Ascending aorta (tissue), 2 donors: Measurements from ENCODE around the gene RABL6. TPM values are rescaled to one million over a fixed set of nuclear protein-coding genes. Genes with fewer than 3 reads are reported as not detected.
"Not testable (repeated sequence)": the region's sequence is repeated elsewhere in the genome, so short reads cannot be mapped to it uniquely, and the experiment has no call there.

Source experiments
- DNase-seq, 2 donors: peaks; one replicate each; pipeline ENCODE4 v3.0.0-alpha.2; 2019; ENCODE audit warnings: low spot score in 2 of 2
- H3K27ac ChIP-seq, 2 donors: fragments of 200-600 bp; sonication (generic); one replicate each; pipeline ENCODE4 v1.5.1; 2016 to 2017; ENCODE audit warnings: mild to moderate bottlenecking in 1 of 2
- H3K27me3 ChIP-seq: fragments of 200-600 bp; sonication (generic); one replicate; pipeline ENCODE4 v1.5.1; 2017
- H3K36me3 ChIP-seq, 2 donors: fragments of 200-600 bp; sonication (generic); one replicate each; pipeline ENCODE4 v1.5.1; 2016
- H3K4me1 ChIP-seq, 2 donors: fragments of 200-600 bp; sonication (generic); one replicate each; pipeline ENCODE4 v1.5.1; 2016 to 2017; ENCODE audit warnings: mild to moderate bottlenecking in 1 of 2
- H3K4me3 ChIP-seq, 2 donors: fragments of 200-600 bp; sonication (generic); one replicate each; pipeline ENCODE4 v1.5.1; 2016 to 2017; ENCODE audit warnings: mild to moderate bottlenecking in 1 of 2
- H3K9me3 ChIP-seq, 2 donors: fragments of 200-600 bp; sonication (generic); one replicate each; pipeline ENCODE4 v1.5.1; 2016
- intact Hi-C: fragments of 100-400 bp; cut with DNase I; formaldehyde crosslinking; loops from one replicate; pipeline ENCODE4 v1.15.1; 2023
- total RNA-seq: library from RNA; depleted of rRNA; stranded (reverse); fragments of >200 nt; gene quantifications from one replicate; pipeline ENCODE4 v1.1.0, GENCODE V29; 2016
- TF ChIP-seq, protein P1 (sequence below), 3 experiments: fragments of 200-600 bp in 2 of 3; fragments of 450-650 bp in 1 of 3; sonication (generic) in 2 of 3; IDR thresholded peaks; one replicate each; pipeline ENCODE4 v1.5.1; 2016 to 2019; ENCODE audit warnings: antibody characterized with exemption in 3 of 3, mild to moderate bottlenecking in 1 of 3, moderate library complexity in 1 of 3

Gene RABL6
- total RNA-seq, 1 donor from 2014 or later = 70.9 TPM

DNA sequence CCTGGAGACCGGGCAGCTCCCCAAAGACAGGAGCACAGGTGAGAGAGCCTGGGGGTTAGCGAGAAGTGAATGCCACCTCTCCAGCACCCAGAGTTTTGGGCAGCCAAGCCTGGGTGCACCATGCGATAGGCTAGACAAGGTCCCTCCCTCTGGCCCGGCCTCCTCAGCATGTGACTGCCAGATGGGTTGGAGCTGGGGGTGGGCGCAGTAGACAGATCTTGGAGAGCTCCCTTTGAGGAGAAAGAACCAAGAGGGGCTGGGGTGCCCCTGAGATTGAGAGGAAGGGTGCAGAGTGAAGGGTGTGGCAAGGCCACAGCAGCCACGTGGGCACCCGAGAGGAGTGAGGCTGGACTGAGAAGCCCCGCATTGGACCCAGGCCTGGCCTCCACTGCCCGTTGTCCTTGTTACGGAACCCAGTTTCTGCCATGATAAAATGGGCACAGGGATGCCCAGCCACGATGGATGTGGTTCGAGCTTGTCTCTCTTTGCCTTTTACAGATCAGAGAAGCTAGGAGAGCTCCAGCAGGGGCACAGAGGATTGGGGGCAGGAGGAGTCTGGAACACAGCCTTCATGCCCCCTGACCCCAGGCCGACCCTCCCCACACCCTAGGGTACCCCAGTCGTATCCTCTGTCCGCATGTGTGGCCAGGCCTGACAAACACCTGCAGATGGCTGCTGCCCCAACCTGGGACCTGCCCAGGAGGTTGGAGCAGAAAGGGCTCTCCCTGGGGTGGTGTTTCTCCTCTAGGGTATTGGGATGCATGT is 15.2 kb upstream of the RABL6 start:
- peaks cover 0 to 14% of the 10 kb centered on the region in 2 donors for H3K4me1 ChIP-seq
- H3K36me3 ChIP-seq = no peaks in the 10 kb centered on the region
- intact Hi-C loops = loop anchor here (10.0 kb wide), 1 partner anchor 432 kb away; the partner anchor contains the start of genes CYSRT1, RNF208 and RNF224
- H3K27ac ChIP-seq = no peak overlapping the region
- TF ChIP-seq, protein P1, sequence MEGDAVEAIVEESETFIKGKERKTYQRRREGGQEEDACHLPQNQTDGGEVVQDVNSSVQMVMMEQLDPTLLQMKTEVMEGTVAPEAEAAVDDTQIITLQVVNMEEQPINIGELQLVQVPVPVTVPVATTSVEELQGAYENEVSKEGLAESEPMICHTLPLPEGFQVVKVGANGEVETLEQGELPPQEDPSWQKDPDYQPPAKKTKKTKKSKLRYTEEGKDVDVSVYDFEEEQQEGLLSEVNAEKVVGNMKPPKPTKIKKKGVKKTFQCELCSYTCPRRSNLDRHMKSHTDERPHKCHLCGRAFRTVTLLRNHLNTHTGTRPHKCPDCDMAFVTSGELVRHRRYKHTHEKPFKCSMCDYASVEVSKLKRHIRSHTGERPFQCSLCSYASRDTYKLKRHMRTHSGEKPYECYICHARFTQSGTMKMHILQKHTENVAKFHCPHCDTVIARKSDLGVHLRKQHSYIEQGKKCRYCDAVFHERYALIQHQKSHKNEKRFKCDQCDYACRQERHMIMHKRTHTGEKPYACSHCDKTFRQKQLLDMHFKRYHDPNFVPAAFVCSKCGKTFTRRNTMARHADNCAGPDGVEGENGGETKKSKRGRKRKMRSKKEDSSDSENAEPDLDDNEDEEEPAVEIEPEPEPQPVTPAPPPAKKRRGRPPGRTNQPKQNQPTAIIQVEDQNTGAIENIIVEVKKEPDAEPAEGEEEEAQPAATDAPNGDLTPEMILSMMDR (IDR thresholded peaks at IDR 0.05) = no peak
- H3K4me3 ChIP-seq = peak overlapping the region in 1 of 2 donors; percentile 73
- no peak for DNase-seq
- H3K27me3 ChIP-seq = no peaks in the 10 kb centered on the region
- no peaks in the 10 kb centered on the region for H3K9me3 ChIP-seq

DNA sequence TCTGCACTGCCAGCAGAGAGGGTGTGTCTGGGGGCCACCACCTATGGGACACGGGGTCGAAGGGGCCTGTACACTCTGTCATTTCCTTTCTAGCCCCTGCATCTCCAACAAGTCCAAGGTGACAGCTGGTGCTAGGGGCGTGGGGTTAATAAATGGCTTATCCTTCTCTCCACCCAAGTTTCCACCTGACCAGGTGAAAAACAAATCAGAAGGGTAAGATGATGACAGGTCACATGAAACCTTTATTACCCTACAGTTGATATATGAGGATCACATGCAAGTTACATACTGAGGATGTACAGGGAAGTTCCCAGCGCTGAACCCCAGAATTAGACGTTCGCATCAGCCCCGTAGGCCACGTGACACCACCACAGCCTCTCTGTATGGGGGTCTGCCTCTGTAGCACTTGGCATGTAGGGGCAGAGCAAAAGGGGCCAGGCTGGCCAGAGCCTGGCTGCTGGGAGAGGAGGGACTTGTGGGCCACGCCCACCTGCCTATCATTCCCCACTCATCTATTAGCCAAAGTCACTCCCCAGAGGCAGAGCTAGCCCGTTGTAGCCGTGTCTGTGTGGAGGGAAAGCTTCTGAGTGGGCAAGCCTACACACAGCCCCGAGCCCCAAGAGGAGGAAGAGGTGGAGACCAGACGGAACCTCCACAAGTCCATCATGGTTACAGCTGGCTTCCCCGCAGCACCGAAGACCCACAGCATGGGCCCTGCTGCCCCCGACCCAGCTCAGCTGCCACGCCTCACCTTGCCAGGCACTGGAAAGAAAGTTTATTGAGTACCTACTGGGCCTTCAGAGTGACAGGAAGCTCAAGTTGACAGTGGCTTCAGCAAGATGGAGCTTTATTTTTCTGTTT is 14.4 kb upstream of the RABL6 start:
- DNase-seq = no peak

DNA sequence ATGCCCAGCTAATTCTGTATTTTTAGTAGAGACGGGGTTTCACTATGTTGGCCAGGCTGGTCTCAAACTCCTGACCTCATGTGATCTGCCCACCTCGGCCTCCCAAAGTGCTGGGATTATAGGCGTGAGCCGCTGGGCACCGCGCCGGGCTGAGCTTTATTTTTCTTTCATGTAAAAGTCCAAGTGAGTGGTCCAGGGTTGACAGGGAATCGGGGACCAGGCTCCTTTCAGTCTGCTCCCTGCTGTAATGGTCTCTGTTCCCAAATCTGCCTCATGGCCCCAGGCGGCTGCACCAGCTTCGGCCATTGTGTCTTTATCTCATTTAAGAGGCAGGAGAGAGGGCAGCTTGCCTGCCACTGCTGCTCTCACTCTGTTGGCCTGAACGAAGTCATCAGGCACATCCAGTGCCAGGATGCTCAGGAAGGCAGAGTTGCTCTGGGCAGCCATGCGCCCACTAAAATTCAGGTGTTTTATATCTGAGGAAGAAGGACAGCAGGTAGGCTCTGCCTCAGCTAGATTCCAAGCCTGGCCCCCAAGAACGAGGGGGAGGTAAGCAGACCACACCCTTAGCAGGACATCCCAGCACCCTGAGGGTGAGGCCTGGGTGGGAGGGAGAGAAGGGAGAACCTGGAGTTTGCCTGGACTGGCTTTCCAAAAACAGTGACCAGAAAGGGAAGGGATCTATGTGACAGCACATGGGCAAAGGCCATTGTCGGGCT is 13.3 kb upstream of the RABL6 start:
- TF ChIP-seq, protein P1 (IDR thresholded peaks at IDR 0.05) = no peak
- DNase-seq = no peak

More for the DNA sequence above, 14.4 kb upstream of the RABL6 start:
- H3K9me3 ChIP-seq = no peaks in the 10 kb centered on the region
- H3K36me3 ChIP-seq = no peaks in the 10 kb centered on the region
- H3K27ac ChIP-seq = no peak overlapping the region
- H3K4me1 ChIP-seq = peaks cover 0 to 14% of the 10 kb centered on the region in 2 donors
- TF ChIP-seq, protein P1 (IDR thresholded peaks at IDR 0.05) = no peak
- intact Hi-C loops = loop anchor here (10.0 kb wide), 1 partner anchor 431 kb away; the partner anchor contains the start of genes CYSRT1, RNF208 and RNF224
- no peak overlapping the region for H3K4me3 ChIP-seq
- no peaks in the 10 kb centered on the region for H3K27me3 ChIP-seq

DNA sequence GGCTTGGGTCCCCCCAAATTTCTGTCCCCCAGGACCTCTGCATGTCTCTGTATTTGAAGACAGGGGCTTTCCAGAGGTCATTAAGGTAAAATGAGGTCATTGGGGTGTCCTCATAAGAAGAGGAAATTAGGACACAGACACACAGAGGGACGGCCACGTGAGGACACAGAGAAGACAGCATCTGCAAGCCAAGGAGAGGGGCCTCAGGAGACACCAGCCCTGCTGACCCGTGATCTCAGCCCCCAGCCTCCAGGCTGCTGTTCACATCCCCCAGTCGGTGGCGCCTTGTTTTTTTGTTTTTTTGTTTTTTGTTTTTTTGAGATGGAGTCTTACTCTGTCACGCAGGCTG is 12.8 kb upstream of the RABL6 start:
- H3K27ac ChIP-seq = no peak overlapping the region
- peaks cover 11% of the 10 kb centered on the region for H3K27me3 ChIP-seq
- no peak for DNase-seq
- peaks cover 4 to 21% of the 10 kb centered on the region in 2 donors for H3K4me1 ChIP-seq
- no peaks in the 10 kb centered on the region for H3K36me3 ChIP-seq
- TF ChIP-seq, protein P1 (IDR thresholded peaks at IDR 0.05) = no peak
- H3K9me3 ChIP-seq = no peaks in the 10 kb centered on the region
- no peak overlapping the region for H3K4me3 ChIP-seq
- intact Hi-C loops = loop anchor here (10.0 kb wide), 1 partner anchor 430 kb away; the partner anchor contains the start of genes CYSRT1, RNF208 and RNF224

More for the DNA sequence above, 13.3 kb upstream of the RABL6 start:
- H3K4me3 ChIP-seq = no peak overlapping the region
- no peaks in the 10 kb centered on the region for H3K9me3 ChIP-seq
- peaks cover 11% of the 10 kb centered on the region for H3K27me3 ChIP-seq
- intact Hi-C loops = loop anchor here (10.0 kb wide), 1 partner anchor 430 kb away; the partner anchor contains the start of genes CYSRT1, RNF208 and RNF224
- no peak overlapping the region for H3K27ac ChIP-seq
- peaks cover 0 to 16% of the 10 kb centered on the region in 2 donors for H3K4me1 ChIP-seq
- no peaks in the 10 kb centered on the region for H3K36me3 ChIP-seq

DNA sequence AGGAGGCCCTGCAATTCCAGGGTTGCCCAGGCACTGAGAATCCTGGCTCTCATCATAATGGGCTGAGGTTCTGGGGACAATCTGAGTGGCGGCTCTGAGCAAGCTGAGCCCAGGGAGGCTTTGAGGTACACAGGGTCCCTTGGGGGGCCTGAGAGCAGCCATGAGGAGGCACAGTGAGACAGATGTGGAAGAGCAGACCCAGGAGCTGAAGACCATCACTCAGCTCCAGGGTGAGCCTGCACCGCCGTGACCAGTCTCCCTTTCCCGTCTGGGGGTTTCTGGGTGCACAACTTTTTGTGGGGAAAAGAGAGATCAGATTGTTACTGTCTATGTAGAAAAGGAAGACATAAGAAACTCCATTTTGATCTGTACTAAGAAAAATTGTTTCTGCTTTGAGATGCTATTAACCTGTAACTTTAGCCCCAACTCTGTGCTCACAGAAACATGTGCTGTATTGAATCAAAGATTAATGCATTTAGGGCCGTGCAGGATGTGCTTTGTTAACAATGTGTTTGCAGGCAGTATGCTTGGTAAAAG is 11.4 kb upstream of the RABL6 start, which contains the start of gene CCDC183:
Gene CCDC183, plus strand, starts transcription at position 101 of the 537 bp plus-strand sequence. Its CDS starts 60 bp downstream, at position 161.
- Histone ChIP-seq H3K4me1 (peaks cover 7 to 24% of the 10 kb centered on the region in 2 donors), H3K9me3 (no peaks in the 10 kb centered on the region), H3K36me3 (no peaks in the 10 kb centered on the region), H3K4me3 (no peak within 1 kb of the TSS), H3K27me3 (peaks cover 11% of the 10 kb centered on the region), H3K27ac (no peak within 1 kb of the TSS)
- no peak for DNase-seq
- TF ChIP-seq, protein P1 (IDR thresholded peaks at IDR 0.05) = no peak
- intact Hi-C loops = loop anchor here (10.0 kb wide), 1 partner anchor 428 kb away; the partner anchor contains the start of genes CYSRT1, RNF208 and RNF224

DNA sequence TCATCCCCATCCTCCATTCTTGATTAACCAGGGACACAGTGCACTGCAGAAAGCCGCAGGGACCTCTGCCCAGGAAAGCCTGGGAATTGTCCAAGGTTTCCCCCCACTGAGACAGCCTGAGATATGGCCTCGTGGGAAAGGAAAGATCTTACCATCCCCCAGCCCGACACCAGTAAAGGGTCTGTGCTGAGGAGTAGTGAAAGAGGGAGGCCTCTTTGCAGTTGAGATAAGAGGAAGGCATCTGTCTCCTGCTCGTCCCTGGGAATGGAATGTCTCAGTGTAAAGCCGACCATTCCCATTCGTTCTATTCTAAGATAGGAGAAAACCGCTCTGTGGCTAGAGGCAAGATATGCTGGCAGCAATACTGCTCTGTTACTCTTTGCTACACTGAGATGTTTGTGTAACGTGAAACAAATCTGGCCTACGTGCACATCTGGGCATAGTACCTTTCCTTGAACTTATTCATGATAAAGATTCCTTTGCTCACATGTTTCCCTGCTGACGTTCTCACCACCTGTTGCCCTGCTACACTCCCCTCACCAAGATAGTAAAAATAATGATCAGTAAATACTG is 10.9 kb upstream of the RABL6 start:
- intact Hi-C loops = loop anchor here (10.0 kb wide), 1 partner anchor 428 kb away; the partner anchor contains the start of genes CYSRT1, RNF208 and RNF224
- H3K4me3 ChIP-seq, DNase-seq, H3K36me3 ChIP-seq, H3K27ac ChIP-seq, H3K9me3 ChIP-seq: not testable (repeated sequence)
- peaks cover 7 to 19% of the 10 kb centered on the region in 2 donors for H3K4me1 ChIP-seq
- H3K27me3 ChIP-seq = peaks cover 11% of the 10 kb centered on the region
